ENCODE results near the gene RPL36. TPM values are rescaled to one million over a fixed set of nuclear protein-coding genes. Genes with fewer than 3 reads are reported as not detected.

RPL36 gene
- total and polyA plus RNA-seq, 2 experiments from 2014 or later, result 637 to 990 TPM

DNA sequence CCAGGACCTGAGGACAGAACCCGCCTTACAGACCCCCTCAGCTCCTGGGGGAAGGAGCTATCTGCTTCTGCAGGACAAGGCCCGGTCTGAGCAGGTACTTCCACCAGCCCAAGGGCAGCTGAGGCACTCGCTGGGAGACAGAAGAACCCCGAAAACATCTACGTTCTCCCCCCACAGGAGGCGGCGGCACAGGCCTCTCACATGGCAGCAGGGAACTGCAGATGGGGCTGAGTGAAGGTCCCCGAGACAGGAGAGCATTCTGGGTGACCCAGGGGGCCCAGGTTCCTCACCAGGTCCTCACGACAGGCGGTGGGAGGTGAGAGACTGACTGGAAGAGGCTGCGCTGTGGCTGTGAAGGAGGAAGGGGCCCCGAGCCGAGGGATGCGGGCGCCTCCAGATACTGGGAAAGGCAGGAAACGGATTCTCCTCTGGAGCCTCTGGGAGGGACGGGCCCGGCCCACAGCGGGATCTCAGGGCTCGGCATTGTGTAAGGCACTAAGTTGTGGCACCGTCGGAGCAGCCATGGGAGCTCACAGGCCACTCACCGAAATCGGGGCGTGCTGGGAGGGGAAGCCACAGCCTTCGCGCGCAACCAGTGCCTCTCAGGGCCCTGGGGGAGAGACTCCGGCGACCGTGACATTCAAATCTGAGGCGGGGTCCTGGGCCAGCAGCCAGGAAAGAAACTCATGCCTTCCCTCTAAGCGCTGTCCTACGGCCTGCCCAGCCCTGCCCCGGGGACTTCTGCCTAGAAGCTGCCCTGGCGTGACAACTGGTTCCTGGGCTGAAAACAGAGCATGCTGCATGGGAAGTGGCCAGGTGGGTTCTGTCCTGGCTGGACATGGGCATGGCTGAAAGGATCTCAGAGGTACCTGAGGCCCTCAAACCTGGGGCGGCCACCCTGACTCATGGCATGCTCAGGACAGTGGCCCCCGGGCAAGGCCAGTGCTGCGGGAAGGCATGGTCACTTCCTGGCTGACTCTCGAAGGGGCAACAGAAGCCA lies 14.0 kb downstream of the RPL36 start:
- Histone ChIP-seq H3K36me3 (replicated peaks; ENCODE audit: insufficient read depth, low read depth) (no peaks in the 10 kb centered on the region), H3K4me3 (no peak overlapping the region), H3K27ac (no peak overlapping the region), H3K4me2 (no peak overlapping the region), H3K27me3 (no peaks in the 10 kb centered on the region), H2AFZ (no peak overlapping the region), H3K4me1 (ENCODE audit: insufficient read depth) (no peaks in the 10 kb centered on the region), H3K9me2 (replicated peaks; ENCODE audit: insufficient read depth) (no peaks in the 10 kb centered on the region), H3K9me3 (ENCODE audit: low read depth) (no peaks in the 10 kb centered on the region), H4K20me1 (ENCODE audit: insufficient read depth, poor library complexity, severe bottlenecking) (no peaks in the 10 kb centered on the region), H3K79me2 (no peaks in the 10 kb centered on the region)
- 97% methylated on average over 40 of the region's 40 CpGs for WGBS (ENCODE audit: low lambda C conversion rate, missing lambda C conversion rate)
- TF ChIP-seq, protein P1, sequence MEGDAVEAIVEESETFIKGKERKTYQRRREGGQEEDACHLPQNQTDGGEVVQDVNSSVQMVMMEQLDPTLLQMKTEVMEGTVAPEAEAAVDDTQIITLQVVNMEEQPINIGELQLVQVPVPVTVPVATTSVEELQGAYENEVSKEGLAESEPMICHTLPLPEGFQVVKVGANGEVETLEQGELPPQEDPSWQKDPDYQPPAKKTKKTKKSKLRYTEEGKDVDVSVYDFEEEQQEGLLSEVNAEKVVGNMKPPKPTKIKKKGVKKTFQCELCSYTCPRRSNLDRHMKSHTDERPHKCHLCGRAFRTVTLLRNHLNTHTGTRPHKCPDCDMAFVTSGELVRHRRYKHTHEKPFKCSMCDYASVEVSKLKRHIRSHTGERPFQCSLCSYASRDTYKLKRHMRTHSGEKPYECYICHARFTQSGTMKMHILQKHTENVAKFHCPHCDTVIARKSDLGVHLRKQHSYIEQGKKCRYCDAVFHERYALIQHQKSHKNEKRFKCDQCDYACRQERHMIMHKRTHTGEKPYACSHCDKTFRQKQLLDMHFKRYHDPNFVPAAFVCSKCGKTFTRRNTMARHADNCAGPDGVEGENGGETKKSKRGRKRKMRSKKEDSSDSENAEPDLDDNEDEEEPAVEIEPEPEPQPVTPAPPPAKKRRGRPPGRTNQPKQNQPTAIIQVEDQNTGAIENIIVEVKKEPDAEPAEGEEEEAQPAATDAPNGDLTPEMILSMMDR (IDR thresholded peaks at IDR 0.05; ENCODE audit: poor library complexity), result no peak
- TF ChIP-seq EZH2 (IDR thresholded peaks at IDR 0.05; ENCODE audit: borderline replicate concordance), result no peak
- no peak for TF ChIP-seq EZH2phosphoT487 (IDR thresholded peaks at IDR 0.05; ENCODE audit: low read depth, severe bottlenecking, unreplicated experiment)
- DNase-seq (ENCODE audit: low spot score), result no peak

GRCh38 chr19:5705552-5705951 lies 15.5 kb downstream of the RPL36 start:
- H3K9me3 ChIP-seq (ENCODE audit: low read depth), result no peaks in the 10 kb centered on the region
- H2AFZ ChIP-seq, result no peak overlapping the region
- H3K79me2 ChIP-seq, result no peaks in the 10 kb centered on the region
- H3K4me3 ChIP-seq, result no peak overlapping the region
- no peaks in the 10 kb centered on the region for H3K9me2 ChIP-seq (replicated peaks; ENCODE audit: insufficient read depth)
- no peaks in the 10 kb centered on the region for H3K27me3 ChIP-seq
- H4K20me1 ChIP-seq (ENCODE audit: insufficient read depth, poor library complexity, severe bottlenecking), result no peaks in the 10 kb centered on the region
- H3K4me1 ChIP-seq (ENCODE audit: insufficient read depth), result no peaks in the 10 kb centered on the region
- H3K36me3 ChIP-seq (replicated peaks; ENCODE audit: insufficient read depth, low read depth), result no peaks in the 10 kb centered on the region
- H3K27ac ChIP-seq, result no peak overlapping the region
- TF ChIP-seq EZH2phosphoT487 (IDR thresholded peaks at IDR 0.05; ENCODE audit: low read depth, severe bottlenecking, unreplicated experiment) (no peak), EZH2 (IDR thresholded peaks at IDR 0.05; ENCODE audit: borderline replicate concordance) (no peak)
- TF ChIP-seq, protein P1 (IDR thresholded peaks at IDR 0.05; ENCODE audit: poor library complexity), result no peak
- no peak for DNase-seq (ENCODE audit: low spot score)
- no peak overlapping the region for H3K4me2 ChIP-seq
- WGBS (ENCODE audit: low lambda C conversion rate, missing lambda C conversion rate), result 90% methylated on average over 16 of the region's 16 CpGs

DNA sequence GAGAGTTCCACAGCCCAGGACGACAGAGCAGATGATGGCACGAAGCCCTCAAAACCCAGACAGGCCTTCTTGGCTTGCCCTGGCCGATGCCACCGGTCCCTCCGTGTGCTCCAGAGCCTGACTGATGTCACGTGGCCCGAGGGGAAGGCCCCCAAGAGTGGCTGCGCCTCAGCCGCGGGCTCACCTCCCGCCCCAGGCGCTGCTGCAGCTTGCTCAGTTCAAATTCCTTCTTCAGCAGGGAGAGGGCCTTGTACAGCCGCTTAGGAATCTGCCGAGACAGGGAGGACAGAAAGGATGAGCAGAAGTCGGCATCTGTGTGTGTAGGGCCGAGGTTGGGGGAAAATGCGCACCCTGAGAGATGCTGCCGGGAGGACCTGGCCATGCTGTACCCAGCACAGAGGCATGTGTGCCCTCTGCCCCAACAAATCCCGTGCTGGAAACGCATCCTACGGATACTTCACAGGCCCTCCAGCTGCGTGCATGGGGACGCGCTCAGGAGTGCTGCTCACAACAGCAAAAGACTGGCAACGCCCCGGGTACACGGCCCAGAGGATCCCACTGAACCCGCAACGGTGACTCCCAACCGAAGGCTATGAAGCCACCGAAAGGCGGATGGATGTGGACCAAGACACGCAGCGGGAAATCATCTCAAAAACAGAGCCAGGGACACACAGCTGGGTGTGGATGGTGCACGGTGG lies 16.9 kb downstream of the RPL36 start:
- H3K36me3 ChIP-seq (replicated peaks; ENCODE audit: insufficient read depth, low read depth), result no peaks in the 10 kb centered on the region
- TF ChIP-seq EZH2phosphoT487 (IDR thresholded peaks at IDR 0.05; ENCODE audit: low read depth, severe bottlenecking, unreplicated experiment) (no peak), EZH2 (IDR thresholded peaks at IDR 0.05; ENCODE audit: borderline replicate concordance) (no peak)
- TF ChIP-seq, protein P1 (IDR thresholded peaks at IDR 0.05; ENCODE audit: poor library complexity), result no peak
- H3K9me3 ChIP-seq (ENCODE audit: low read depth), result no peaks in the 10 kb centered on the region
- H4K20me1 ChIP-seq (ENCODE audit: insufficient read depth, poor library complexity, severe bottlenecking), result no peaks in the 10 kb centered on the region
- H3K4me2 ChIP-seq, result no peak overlapping the region
- no peak for DNase-seq (ENCODE audit: low spot score)
- H3K27me3 ChIP-seq, result no peaks in the 10 kb centered on the region
- H3K27ac ChIP-seq, result no peak overlapping the region
- H3K79me2 ChIP-seq, result no peaks in the 10 kb centered on the region
- WGBS (ENCODE audit: low lambda C conversion rate, missing lambda C conversion rate), result 98% methylated on average over 34 of the region's 35 CpGs
- no peak overlapping the region for H2AFZ ChIP-seq
- H3K9me2 ChIP-seq (replicated peaks; ENCODE audit: insufficient read depth), result no peaks in the 10 kb centered on the region
- no peak overlapping the region for H3K4me3 ChIP-seq
- no peaks in the 10 kb centered on the region for H3K4me1 ChIP-seq (ENCODE audit: insufficient read depth)

Measured in hepatocyte (in vitro differentiated cells).